GM12878 (cell line): ENCODE measurements around the gene PRKAG2. TPM values are rescaled to one million over a fixed set of nuclear protein-coding genes. Genes with fewer than 3 reads are reported as not detected.

Experiments used
- ATAC-seq: fragments of 200-7000 bp; cut with Tn5 transposase; 3 replicates; pipeline ENCODE4 v1.9.1; 2020; ENCODE audit warnings: mild to moderate bottlenecking, moderate library complexity
- BruUV-seq: library from RNA; stranded (reverse); fragments of 400-500 nt; replicated peaks from 2 replicates; lab custom pipeline; 2021; lab: Mats Ljungman, UMichigan
- CTCF ChIA-PET: fragments of 300-600 bp; sonication (Branson Sonifier 250); formaldehyde crosslinking; extraction: SDS; loops from one replicate; lab custom pipeline; 2021; ENCODE audit warnings: inconsistent platforms; lab: Yijun Ruan, JAX
- POLR2A ChIA-PET: fragments of 350-600 bp; formaldehyde crosslinking; extraction: SDS; loops from one replicate; lab custom pipeline; 2021; ENCODE audit warnings: inconsistent platforms; lab: Charles Lee
- RAD21 ChIA-PET: fragments of 300-600 bp; sonication (Branson Sonifier 250); formaldehyde crosslinking; loops from one replicate; lab custom pipeline; 2023; ENCODE audit warnings: antibody characterized with exemption; ENCODE audit not compliant: unreplicated experiment; lab: Charles Lee
- SMC1A ChIA-PET: fragments of 300-600 bp; sonication (Branson Sonifier 250); formaldehyde crosslinking; loops from one replicate; lab custom pipeline; 2023; ENCODE audit not compliant: unreplicated experiment, uncharacterized antibody; lab: Charles Lee
- DNase-seq: peaks from one replicate; pipeline ENCODE4 v3.0.0-alpha.2; 2011; ENCODE audit warnings: low read depth, low spot score
- FAIRE-seq: peaks from 3 replicates; lab custom pipeline; 2011; peaks lifted over from hg19 to GRCh38; lab: Jason Lieb, UNC
- H2AFZ ChIP-seq: 2 replicates; pipeline ENCODE4 v1.6.0; 2011; ENCODE audit warnings: low read depth, low read length, control low read depth; ENCODE audit not compliant: control insufficient read depth
- H3K27ac ChIP-seq: 2 replicates; pipeline ENCODE4 v1.5.1; 2011; ENCODE audit warnings: control low read depth; ENCODE audit not compliant: control insufficient read depth, insufficient read depth
- H3K27me3 ChIP-seq, 2 experiments: replicated peaks in 1 of 2; 2 replicates each; pipeline versions ENCODE4 v1.6.0 to v1.6.1; 2011; ENCODE audit warnings: low read length in 1 of 2; ENCODE audit not compliant: control insufficient read depth in 2 of 2, insufficient read depth in 2 of 2
- H3K36me3 ChIP-seq, 2 experiments: 2 replicates each; pipeline ENCODE4 v1.5.1; 2011; ENCODE audit warnings: low read length in 1 of 2; ENCODE audit not compliant: control insufficient read depth in 2 of 2, insufficient read depth in 2 of 2
- H3K4me1 ChIP-seq: 2 replicates; pipeline ENCODE4 v1.6.1; 2011; ENCODE audit warnings: mild to moderate bottlenecking, low read length, moderate library complexity, mixed read lengths; ENCODE audit not compliant: control insufficient read depth, insufficient read depth
- H3K4me2 ChIP-seq: 2 replicates; pipeline ENCODE4 v1.6.0; 2011; ENCODE audit warnings: control low read depth; ENCODE audit not compliant: control insufficient read depth, insufficient read depth
- H3K4me3 ChIP-seq: fragments of 200-600 bp; sonication (generic); 2 replicates; pipeline ENCODE4 v1.5.1; 2016
- H3K79me2 ChIP-seq: 2 replicates; pipeline ENCODE4 v1.6.0; 2011; ENCODE audit warnings: low read length; ENCODE audit not compliant: control insufficient read depth, insufficient read depth
- H3K9ac ChIP-seq: 2 replicates; pipeline ENCODE4 v1.8.0; 2011; ENCODE audit warnings: low read length, control low read depth, mixed read lengths; ENCODE audit not compliant: control insufficient read depth, insufficient read depth
- H3K9me3 ChIP-seq: replicated peaks from 3 replicates; pipeline ENCODE4 v1.5.1; 2011; ENCODE audit warnings: mild to moderate bottlenecking, low read length; ENCODE audit not compliant: control insufficient read depth, insufficient read depth
- H4K20me1 ChIP-seq: 2 replicates; pipeline ENCODE4 v1.6.0; 2011; ENCODE audit not compliant: control insufficient read depth, insufficient read depth
- EED ChIP-seq: sonication (generic); IDR thresholded peaks from 2 replicates; pipeline ENCODE4 v1.6.1; 2016; ENCODE audit warnings: antibody characterized with exemption, low read depth
- JUNB ChIP-seq: IDR thresholded peaks from 2 replicates; pipeline ENCODE4 v1.6.1; 2016; ENCODE audit warnings: antibody characterized with exemption, mild to moderate bottlenecking
- NFYB ChIP-seq: IDR thresholded peaks from 2 replicates; pipeline ENCODE4 v1.6.1; 2011; ENCODE audit warnings: low read depth, mild to moderate bottlenecking, low read length, improper control_type of control experiment, moderate library complexity; ENCODE audit not compliant: insufficient read depth
- WGBS: methylation state at CpG from one replicate; pipeline ENCODE4 v1.1.6; 2016; ENCODE audit warnings: low lambda C conversion rate; ENCODE audit not compliant: insufficient replicate concordance, insufficient coverage; ENCODE audit errors: missing lambda C conversion rate; 5-methylcytosine and 5-hydroxymethylcytosine counted together
- in situ Hi-C: fragments of 300-500 bp; cut with MboI; formaldehyde crosslinking; loops from 9 replicates; pipeline ENCODE4 v1.14.3; 2018; ENCODE audit warnings: mixed read lengths
- intact Hi-C: fragments of 100-400 bp; cut with micrococcal nuclease; formaldehyde crosslinking; loops from one replicate; pipeline ENCODE4 v1.14.2; 2022; ENCODE audit not compliant: unreplicated experiment
- polyA plus RNA-seq, 11 experiments: library from polyadenylated mRNA; depleted of rRNA in 4 of 11; unstranded in 6 of 11; stranded (reverse) in 5 of 11; fragments of >200 nt; fragmentation: Nextera tagmentation in 4 of 11; fragmentation: Illumina TruSeq in 1 of 11; extraction: Ambion mirVana in 4 of 11; extraction: Trizol in 1 of 11; gene quantifications; 1 replicate in 1 of 11; 2 replicates in 10 of 11; pipeline versions ENCODE4 v1.2.1 to v1.2.3, GENCODE V29; 2011 to 2016; ENCODE audit warnings: inconsistent platforms in 2 of 11, missing spikeins in 2 of 11, low read depth in 1 of 11
- total RNA-seq, 4 experiments: library from RNA; depleted of rRNA in 3 of 4; stranded (reverse); fragments of >200 nt in 3 of 4; fragmentation: Illumina TruSeq in 1 of 4; extraction: Trizol in 1 of 4; gene quantifications; 2 replicates each; pipeline versions ENCODE4 v1.2.1 to v1.2.3, GENCODE V29; 2013 to 2021
- TF ChIP-seq, protein P1 (sequence below): fragments of 450-650 bp; IDR thresholded peaks from 2 replicates; pipeline ENCODE4 v1.6.1; 2016; ENCODE audit warnings: mild to moderate bottlenecking, moderate library complexity, borderline replicate concordance

PRKAG2 gene
- total and polyA plus RNA-seq, 10 of the 15 experiments (the other 5 are each of a cell fraction or from before 2014, with no cell fraction given) = 3.4 to 8.9 (median 6.8) TPM

DNA sequence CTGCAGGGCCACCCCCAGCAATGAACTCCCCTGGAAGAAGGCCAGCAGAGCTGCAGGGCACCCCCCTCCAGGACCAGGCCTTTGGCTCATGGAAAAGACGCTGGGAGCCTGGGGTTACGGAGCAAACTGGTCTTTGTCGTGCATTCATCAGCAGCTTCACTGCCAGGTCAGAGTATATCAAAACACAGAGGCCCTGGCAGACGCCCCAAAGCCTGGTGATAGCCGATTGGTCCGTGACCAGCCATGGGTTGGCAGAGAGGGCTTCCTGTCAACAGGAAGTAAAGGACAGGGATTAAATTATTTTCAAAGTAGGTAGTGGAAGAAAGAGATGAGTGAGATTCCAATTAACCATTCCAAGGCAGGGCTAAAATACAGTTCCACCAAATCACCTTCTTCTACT, 9.0 kb downstream of the PRKAG2 start:
- no peak for FAIRE-seq
- CTCF ChIA-PET = no interaction called here
- no peaks in the 10 kb centered on the region for H3K4me1 ChIP-seq
- in situ Hi-C loops (no loop called here), intact Hi-C loops (no loop called here)
- no peaks in the 10 kb centered on the region for H4K20me1 ChIP-seq
- TF ChIP-seq, protein P1, sequence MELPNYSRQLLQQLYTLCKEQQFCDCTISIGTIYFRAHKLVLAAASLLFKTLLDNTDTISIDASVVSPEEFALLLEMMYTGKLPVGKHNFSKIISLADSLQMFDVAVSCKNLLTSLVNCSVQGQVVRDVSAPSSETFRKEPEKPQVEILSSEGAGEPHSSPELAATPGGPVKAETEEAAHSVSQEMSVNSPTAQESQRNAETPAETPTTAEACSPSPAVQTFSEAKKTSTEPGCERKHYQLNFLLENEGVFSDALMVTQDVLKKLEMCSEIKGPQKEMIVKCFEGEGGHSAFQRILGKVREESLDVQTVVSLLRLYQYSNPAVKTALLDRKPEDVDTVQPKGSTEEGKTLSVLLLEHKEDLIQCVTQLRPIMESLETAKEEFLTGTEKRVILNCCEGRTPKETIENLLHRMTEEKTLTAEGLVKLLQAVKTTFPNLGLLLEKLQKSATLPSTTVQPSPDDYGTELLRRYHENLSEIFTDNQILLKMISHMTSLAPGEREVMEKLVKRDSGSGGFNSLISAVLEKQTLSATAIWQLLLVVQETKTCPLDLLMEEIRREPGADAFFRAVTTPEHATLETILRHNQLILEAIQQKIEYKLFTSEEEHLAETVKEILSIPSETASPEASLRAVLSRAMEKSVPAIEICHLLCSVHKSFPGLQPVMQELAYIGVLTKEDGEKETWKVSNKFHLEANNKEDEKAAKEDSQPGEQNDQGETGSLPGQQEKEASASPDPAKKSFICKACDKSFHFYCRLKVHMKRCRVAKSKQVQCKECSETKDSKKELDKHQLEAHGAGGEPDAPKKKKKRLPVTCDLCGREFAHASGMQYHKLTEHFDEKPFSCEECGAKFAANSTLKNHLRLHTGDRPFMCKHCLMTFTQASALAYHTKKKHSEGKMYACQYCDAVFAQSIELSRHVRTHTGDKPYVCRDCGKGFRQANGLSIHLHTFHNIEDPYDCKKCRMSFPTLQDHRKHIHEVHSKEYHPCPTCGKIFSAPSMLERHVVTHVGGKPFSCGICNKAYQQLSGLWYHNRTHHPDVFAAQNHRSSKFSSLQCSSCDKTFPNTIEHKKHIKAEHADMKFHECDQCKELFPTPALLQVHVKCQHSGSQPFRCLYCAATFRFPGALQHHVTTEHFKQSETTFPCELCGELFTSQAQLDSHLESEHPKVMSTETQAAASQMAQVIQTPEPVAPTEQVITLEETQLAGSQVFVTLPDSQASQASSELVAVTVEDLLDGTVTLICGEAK = no peak
- TF ChIP-seq EED = no peak
- no peak for TF ChIP-seq JUNB
- TF ChIP-seq NFYB = no peak
- TF ChIP-seq, all 136 proteins: peak for 0
- POLR2A ChIA-PET = no interaction called here
- no peaks in the 10 kb centered on the region for H3K9me3 ChIP-seq
- H3K4me3 ChIP-seq = no peak overlapping the region
- DNase-seq (no peak), ATAC-seq (no peak)
- SMC1A ChIA-PET = no interaction called here
- H3K27me3 ChIP-seq = no peaks in the 10 kb centered on the region
- no peak overlapping the region for H3K4me2 ChIP-seq
- H3K79me2 ChIP-seq = no peaks in the 10 kb centered on the region
- H3K36me3 ChIP-seq = no peaks in the 10 kb centered on the region
- no TSS peak for BruUV-seq
- no peak overlapping the region for H3K27ac ChIP-seq
- WGBS = 75% methylated on average over 6 of the region's 6 CpGs
- H3K9ac ChIP-seq = no peak overlapping the region
- H2AFZ ChIP-seq = no peak overlapping the region
- RAD21 ChIA-PET = no interaction called here
